DMS79 (cell line): Measurements from ENCODE around the gene IGF2BP2.
"Not testable (repeated sequence)": the region's sequence is repeated elsewhere in the genome, so short reads cannot be mapped to it uniquely, and the experiment has no call there.

Experiments
- DNase-seq: peaks from one replicate; lab custom pipeline; 2025; lab: John Stamatoyannopoulos, UW

Gene IGF2BP2

DNA sequence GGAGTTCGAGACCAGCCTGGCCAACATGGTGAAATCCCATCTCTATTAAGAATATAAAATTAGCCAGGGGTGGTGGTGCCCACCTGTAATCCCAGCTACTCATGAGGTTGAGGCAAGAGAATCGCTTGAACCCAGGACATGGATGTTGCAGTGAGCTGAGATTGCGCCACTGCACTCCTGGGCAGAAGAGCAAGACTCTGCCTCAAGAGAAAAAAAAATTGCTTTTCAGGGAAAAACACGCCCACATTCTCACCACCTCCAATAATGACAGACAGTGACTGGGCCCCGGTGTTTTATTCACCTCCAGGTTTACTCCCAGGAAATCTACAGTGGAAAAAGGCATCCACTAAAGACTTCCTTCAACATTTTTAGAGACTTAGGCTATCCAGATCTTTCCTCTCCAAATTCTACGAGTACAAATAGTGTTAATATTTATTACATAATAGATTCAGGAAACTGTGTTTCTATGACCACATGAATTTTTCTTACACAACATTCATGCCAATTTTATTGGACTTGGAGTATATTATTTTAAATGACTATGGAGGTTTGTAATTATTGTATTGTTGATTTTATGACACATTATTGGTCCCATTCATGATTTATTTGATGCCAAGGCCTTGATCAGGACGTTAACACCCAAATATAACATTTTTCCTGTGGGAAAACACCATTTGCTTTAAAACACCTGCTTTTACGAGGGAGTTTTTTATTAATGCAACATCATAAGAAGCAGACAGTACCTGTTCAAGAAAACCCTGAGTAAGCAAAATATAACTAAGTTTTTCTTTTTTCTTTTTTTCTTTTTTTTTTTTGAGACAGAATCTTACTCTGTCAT, 26.6 kb downstream of the IGF2BP2 start:
- DNase-seq = no peak

DNA sequence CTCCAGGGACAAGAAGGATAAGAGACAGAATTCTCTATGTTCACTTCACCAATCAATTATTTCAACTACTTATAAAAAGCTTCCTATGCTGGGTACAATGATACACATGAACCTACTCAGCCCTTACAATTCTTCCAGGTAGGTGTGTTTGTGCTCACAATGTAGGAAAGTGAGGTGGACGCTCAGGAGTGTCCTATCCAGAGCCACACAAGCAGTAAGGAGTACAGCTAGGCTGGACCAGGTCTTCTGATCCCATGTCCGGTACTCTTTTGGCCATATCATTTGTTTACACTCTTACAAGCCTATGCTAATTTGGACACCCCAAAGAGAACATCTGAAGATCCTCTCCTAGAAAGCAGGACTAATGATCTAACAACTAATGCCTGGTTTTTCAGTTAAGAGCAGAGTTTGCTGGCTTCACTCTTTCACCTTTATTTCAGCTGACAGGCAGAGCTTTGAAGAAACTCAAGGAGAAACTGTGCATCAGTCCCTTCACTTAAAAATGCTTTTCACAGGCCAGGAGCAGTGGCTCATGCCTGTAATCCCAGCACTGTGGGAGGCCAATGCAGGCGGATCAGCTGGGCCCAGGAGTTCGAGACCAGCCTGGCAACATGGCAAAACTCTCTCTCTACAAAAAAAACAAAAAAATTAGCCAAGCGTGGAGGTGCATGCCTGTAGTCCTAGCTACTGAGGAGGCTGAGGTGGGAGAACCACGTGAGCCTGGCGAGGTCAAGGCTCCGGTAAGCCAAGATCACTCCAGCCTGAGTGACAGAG, 27.5 kb downstream of the IGF2BP2 start:
- no peak for DNase-seq

DNA sequence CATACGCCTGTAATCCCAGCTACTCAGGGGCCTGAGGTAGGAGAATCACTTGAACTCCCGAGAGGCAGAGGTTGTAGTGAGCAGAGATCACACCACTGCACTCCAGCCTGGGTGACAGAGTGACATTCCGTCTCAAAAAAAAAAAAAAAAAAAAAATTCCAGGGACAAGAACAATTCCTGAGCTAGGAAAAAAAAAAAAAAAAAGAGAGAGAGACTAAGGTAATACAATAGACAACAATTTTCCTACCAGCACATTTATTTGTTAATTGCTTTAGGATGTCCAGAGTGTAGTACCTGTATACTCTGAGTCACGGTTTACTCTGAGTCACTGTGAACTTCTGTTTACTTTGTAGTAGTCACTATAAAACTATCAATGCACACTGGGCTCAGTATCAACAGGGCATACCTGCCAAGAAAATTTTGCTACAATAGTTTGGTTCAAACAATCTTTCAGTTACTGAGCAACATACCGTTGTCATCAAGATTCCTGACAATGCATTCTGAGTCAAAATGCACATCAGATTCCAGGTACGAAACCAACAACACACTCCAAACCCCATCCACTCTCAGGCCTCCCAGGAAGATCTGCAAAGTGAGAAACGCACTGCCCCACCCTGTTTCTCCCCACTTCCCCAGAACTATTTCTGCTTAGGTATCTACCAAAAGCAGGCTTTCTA, 28.3 kb downstream of the IGF2BP2 start:
- no peak for DNase-seq

DNA sequence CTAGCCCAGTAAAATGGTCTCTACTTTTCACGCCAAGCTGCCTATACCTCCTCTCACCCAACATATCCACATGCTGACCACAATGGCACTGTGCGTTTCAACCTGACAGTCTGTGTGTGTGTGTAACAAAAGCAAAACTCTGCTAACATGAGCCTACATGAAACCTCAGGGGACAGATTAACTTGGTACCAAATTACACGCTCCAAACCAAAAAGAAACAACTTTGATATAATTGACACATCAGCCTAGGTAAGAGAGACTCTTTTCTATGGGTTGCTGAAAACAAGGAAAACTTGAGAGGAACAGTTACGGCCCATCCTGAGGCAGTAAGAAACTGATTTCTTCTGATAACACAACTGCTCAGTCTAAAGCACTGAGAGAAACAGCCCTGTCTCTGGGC, 31.5 kb downstream of the IGF2BP2 start:
- DNase-seq = no peak

GRCh38 chr3:185792955-185793354, 31.9 kb downstream of the IGF2BP2 start:
- no peak for DNase-seq

DNA sequence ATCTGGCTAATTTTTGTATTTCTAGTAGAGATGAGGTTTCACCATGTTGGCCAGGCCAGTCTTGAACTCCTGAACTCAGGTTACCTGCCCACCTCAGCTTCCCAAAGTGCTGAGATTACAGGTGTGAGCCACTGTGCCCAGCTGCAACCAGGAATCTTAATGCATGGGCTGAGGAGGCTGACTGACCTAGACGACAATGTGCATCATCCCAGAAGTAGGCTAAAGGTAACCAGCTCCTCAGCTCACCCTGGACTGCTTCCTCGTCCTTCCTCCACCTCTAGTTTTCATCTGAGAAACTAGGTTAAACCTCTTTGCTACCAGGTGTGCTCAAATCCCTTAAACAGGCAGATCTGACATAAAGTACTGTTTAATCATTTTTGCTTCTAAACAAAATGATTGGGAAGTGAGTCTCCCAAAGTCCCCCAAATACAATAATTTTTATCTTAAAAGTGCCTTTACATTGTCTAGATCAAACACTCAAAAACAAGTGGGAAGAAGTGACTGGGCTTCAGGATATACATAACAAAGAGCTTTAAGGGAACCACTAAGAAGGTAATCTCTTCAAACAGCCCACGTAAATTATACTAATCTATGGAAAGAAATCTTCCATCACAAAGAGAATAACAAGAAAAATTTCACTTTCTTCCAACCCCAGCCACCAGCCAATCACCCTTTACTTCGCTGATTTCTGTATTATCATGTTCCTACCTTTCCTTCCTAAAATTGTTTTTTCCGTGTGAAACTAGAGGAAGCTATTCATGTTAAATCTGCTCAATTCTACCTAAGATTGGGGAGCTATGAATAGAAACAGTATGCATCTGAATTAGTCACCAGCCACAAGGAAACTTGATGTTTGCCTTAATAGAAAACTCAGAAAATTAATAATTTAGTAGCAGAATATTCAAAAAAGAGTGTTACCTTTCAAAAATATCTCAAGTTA, 34.7 kb downstream of the IGF2BP2 start:
- DNase-seq = no peak

- DNase-seq = no peak
Observed at GRCh38 chr3:185789134-185789533, 35.7 kb downstream of the IGF2BP2 start.

- DNase-seq = no peak
Observed at GRCh38 chr3:185788292-185788691, 36.5 kb downstream of the IGF2BP2 start.

DNA sequence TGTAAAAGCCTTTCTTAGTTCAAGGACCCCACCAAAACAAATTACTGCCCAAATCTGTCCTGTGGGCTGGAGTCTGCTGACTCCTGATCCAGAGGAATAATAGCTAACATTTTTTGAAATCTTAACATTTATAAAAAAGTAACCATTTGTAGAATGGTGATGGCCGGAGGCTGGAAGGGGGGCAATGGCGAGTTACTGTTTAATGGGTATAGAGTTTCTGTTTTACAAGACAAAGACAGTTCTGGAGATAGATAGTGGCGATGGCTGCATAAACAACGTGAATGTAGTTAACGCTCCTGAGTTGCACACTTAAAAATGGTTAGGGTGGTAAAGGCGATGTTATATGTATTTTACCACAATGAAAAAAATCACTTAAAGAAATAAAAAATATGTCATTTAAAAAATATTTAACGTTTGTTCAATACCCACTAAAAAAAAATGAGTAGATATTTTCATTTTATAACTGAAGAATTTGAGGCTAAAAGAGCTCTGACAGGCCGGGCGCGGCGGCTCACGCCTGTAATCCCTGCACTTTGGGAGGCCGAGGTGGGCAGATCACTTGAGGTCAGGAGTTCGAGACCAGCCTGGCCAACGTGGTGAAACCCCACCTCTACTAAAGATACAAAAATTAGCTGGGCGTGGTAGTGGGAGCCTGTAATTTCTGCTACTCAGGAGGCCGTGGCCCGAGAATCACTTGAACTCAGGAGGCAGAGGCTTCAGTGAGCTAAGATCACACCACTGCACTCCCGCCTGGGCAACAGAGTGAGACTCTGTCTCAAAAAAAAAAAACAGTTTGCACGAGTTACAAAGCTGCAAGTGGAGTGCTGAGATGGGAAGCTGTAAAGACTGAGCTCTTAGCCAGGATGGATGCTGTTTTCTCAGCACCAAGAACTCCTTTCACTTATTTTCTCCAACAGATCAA, 37.6 kb downstream of the IGF2BP2 start:
- DNase-seq = no peak

DNA sequence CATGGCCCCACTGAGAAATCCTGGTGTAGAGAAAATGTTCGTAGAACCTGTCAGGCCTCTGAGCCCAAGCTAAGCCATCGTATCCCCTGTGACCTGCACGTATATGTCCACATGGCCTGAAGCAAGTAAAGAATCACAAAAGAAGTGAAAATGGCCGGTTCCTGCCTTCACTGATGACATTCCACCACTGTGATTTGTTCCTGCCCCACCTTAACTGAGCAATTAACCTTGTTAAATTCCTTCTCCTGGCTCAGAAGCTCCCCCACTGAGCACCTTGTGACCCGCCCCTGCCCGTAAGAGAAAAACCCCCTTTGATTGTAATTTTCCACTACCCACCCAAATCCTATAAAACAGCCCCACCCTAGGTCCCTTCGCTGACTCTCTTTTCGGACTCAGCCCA, 38.6 kb downstream of the IGF2BP2 start:
- not testable (repeated sequence) for DNase-seq

DNA sequence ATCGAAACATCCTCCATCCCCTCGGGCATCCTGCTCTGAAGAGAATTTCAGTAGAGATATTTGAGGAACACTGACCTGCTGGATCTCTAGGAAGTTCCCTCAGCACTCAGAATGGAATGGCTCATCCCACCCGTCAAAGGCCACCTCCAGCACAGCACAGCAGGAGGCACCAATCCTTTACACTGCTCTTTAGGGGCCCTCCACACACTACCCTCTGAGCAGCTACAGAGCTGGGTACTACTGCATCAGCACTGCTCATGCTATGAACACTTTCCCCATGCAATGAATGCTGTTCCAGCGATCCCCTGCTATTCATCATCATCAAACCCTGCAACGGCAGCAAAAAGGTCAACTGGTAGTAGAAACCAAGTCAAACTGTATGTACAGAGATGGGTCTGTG, 40.5 kb downstream of the IGF2BP2 start:
- no peak for DNase-seq

DNA sequence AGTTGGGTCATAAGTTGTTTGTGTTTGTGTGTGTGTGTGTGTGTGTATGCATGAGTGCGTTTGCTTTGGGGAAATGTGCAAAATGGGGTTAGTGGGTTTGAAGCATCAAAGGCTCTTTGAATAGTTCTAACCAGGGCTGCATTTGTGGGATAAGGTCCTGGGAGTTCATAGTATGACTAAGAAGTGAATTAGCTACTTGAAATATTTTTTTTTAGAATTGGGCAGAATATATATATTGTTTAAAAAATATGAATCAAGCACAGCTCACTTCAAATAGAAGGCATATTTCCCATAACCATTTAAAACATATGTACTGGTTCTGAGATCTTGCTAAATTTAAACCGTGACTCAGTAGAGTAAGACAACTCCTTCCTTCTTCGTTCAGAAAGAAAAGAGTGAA, 43.1 kb downstream of the IGF2BP2 start:
- no peak for DNase-seq

GRCh38 chr3:185779461-185779860, 45.4 kb downstream of the IGF2BP2 start:
- no peak for DNase-seq

DNA sequence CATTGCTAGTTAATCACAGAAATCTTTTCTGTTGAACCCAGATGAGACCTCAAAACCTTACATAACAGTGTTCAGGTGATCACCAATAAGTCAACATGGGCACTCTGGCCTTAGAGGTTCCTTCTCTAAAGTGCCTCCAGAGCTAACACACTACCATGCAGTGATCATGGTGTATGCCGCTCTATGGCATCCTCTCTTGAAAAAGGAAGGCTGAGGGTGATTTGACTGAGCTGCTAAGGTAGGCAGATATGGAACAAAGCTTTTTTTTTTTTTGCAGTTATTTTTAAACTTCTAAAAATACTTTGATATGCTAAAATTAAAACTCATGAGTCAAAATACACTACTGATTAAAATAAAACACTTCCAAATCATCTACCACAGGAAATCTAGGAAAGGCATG, 46.0 kb downstream of the IGF2BP2 start:
- no peak for DNase-seq

DNA sequence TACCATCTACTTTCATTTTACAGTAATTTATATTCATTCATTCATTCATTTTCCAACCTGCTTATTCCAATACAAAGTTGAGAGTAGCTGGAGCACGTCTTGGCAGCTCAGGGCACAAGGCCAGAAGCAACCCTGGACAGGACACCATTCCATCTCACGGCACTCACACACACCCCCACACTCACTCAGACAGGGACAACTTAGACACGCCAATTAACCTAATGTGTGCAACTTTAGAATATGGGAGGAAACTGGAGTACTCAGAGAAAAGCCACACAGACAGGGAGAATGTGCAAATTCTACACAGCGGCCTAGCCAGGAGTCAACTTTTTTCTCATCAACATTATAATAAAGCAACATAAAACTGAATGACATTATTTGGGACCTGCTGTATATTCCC, 46.7 kb downstream of the IGF2BP2 start:
- DNase-seq = no peak

GRCh38 chr3:185770109-185770508, 54.7 kb downstream of the IGF2BP2 start:
- DNase-seq = no peak

GRCh38 chr3:185768578-185768982, 56.3 kb downstream of the IGF2BP2 start:
- DNase-seq = not testable (repeated sequence)

DNA sequence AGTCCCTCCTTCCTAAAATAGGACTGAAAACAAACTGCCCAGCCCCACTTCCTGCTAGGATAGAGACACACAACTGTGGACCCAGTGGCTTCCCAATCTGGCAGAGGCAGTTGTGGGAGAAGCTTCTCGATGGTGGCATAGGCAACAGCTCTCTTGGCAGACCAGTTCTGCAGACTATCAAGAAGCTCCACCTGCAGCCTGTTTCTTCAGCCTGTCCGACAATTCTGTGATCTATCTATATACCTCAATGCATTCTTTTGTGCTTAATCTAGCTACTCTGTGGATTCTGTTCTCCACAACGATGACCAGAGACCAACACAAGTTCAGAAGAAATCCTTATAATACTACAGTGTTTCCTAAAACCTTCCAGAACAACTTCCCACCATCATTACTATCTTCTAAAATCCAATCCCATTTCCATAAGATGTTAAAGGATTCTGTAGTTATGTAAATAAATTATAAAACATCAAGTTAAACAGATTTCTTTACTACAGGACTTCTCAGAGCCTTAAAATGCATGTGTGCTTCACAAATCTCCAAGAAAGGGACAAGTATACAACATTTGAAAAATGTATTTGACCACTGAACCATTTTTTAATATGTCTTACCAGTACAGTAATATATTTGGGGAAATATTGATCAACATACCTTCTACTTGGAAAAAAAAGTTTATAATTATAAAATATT, 57.7 kb downstream of the IGF2BP2 start:
- no peak for DNase-seq

- no peak for DNase-seq
Observed at GRCh38 chr3:185766329-185767001, 58.4 kb downstream of the IGF2BP2 start.
